DMS153 treated with DMSO at 0.1 percent for 48 hours (cell line): ENCODE measurements around the gene C11orf52.
A peak's percentile ranks its signal among the peaks of the same experiment; 100 is the strongest.
"Not testable (repeated sequence)": the region's sequence is repeated elsewhere in the genome, so short reads cannot be mapped to it uniquely, and the experiment has no call there.

Source experiments
- DNase-seq: peaks from one replicate; lab custom pipeline; 2025; ENCODE audit not compliant: unreplicated experiment; lab: John Stamatoyannopoulos, UW

C11orf52 gene

GRCh38 chr11:111918390-111919256 lies at the start of gene C11orf52:
C11orf52 (plus strand) TSS chr11:111918913; CDS start chr11:111918973, 60 bp downstream.
- peak; percentile 93 for DNase-seq

- no peak for DNase-seq
Observed at GRCh38 chr11:111870113-111870512, 48.6 kb upstream of the C11orf52 start.

- peak; percentile 46 for DNase-seq
Observed at GRCh38 chr11:111870522-111870885, 48.2 kb upstream of the C11orf52 start.

DNA sequence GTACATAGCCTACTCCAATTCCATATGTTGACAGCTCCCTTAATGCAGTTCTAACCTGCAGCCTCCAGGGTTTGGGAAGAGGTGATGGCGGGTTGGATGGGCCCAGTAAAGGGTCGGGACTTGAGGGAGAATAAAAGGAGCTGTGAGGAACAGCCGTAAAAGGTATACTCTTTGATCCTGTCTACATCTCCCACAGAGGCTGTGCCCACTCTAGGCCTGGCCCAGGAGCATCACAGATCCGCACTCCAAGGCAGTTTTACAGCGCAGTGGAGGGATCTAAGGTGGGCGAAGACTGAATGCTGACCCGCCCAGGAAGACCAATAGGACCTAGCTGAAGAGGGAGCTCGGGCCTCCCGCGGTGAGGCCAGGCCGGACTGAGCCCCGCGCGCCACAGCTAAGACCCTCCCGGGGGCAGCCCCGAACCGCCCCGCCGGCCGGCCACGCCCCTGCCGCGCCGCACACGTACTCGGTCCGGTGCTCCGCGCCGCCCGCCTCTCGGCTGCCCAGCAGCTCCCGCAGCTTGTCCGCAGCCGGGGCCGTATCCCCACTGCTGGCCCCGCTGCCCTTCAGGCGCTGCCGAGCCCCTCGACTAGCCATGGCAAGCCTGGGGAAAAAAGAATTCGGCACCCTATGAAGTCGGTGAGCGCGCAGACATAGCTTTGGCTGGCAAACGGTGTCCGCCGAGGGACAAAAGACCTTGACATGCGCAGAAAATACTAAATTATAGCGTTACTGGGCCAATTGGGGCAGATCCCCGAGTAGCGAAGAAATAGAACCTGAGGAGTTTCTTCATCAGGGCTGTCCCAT lies 47.6 kb upstream of the C11orf52 start, which contains the start of gene ALG9:
ALG9 (minus strand) TSS at position 696 of the 807 bp plus-strand sequence; CDS start at position 597, 99 bp downstream.
- DNase-seq, result peak; percentile 46

DNA sequence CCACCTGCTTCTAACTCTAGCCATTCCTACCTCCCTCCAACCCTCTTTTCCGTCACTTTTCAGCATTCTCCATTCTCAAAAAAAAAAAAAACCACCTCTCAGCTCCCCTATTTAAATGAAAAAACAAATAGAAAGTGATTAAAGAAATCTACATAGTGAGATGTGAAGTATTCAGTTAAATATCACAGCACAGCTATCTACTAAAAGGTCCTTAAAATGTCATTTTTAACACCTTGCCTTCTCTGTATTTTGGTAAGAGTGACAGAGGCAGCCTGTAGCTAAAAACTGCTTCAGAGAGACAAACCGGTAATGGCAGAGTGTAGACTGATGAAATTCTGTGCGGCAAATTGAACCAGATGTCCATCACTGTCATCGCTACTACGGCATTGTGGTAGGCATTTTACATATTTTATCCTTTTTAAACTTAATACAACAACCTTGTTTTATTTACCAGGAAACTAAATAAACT lies 47.0 kb upstream of the C11orf52 start:
- no peak for DNase-seq

- no peak for DNase-seq
Observed at GRCh38 chr11:111878385-111878848, 40.3 kb upstream of the C11orf52 start.

DNA sequence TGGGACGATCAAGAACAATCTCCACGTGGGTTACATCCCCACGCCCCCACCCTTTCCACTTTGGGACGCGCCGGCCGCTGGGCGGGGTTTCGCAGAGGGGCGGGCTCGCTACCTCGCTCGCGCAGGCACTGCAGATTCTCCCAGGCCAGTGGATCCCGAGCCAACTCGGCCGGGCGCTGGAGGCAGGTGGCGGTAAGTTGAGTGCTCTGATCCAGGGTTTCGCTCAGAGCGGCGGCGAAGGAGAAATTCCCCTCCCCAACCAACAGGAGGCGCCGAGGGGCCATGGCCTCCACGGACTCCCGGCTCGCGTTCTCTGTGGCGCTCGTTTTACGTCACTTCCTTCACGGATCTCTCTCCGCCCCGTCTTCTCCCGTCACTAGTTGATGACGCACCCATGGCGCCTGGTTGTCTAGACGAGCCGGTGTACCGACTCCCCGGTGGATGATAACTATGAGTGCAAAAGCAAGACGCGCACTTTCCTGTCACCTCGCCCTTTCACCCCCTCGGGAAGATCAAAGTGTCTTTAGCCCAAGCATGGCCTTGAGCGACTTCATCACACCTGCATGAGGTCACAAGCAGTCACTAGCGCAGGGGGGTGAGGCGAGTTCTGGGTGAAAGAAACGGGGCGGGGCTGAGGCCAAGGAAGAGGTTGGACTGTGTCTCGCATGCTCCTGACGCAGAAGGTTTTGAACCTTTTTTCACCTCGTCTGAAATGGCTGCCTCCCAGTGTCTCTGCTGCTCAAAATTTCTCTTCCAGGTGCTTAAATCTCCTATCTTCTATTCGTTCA lies 39.7 kb upstream of the C11orf52 start, which contains the start of the genes CFAP68 and FDXACB1:
CFAP68 (plus strand) TSS at position 693 of the 788 bp plus-strand sequence; CDS start at position 713, 20 bp downstream.
FDXACB1 (minus strand) TSS at position 317 of the 788 bp plus-strand sequence; CDS start at position 284, 33 bp downstream.
- DNase-seq, result peak; percentile 97

- DNase-seq, result no peak
Observed at GRCh38 chr11:111879637-111879960, 39.1 kb upstream of the C11orf52 start.

- no peak for DNase-seq
Observed at GRCh38 chr11:111882202-111882601, 36.5 kb upstream of the C11orf52 start.

GRCh38 chr11:111885053-111885452 lies 33.7 kb upstream of the C11orf52 start:
- DNase-seq, result not testable (repeated sequence)

DNA sequence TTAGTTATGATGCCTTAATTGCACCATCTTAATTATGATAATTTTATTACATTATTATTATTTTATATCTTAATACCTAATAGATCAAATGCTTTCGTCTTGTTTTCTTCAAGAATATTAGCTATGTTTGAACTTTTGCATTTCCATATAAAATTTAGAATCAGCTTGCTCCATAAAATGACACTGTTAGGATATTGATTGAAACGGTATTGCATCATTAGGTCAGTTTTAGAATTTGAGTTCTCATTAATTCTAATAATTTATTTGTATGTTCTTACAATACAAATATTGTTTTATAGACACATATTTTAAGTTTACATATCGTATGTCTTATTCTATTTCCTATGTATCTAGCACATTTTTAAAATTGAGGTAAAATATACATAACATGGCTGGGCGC lies 32.7 kb upstream of the C11orf52 start:
- DNase-seq, result no peak

- DNase-seq, result no peak
Observed at GRCh38 chr11:111886844-111887243, 31.9 kb upstream of the C11orf52 start.

- no peak for DNase-seq
Observed at GRCh38 chr11:111905411-111905810, 13.3 kb upstream of the C11orf52 start.

GRCh38 chr11:111906680-111907079 lies 12.0 kb upstream of the C11orf52 start:
- DNase-seq, result no peak

DNA sequence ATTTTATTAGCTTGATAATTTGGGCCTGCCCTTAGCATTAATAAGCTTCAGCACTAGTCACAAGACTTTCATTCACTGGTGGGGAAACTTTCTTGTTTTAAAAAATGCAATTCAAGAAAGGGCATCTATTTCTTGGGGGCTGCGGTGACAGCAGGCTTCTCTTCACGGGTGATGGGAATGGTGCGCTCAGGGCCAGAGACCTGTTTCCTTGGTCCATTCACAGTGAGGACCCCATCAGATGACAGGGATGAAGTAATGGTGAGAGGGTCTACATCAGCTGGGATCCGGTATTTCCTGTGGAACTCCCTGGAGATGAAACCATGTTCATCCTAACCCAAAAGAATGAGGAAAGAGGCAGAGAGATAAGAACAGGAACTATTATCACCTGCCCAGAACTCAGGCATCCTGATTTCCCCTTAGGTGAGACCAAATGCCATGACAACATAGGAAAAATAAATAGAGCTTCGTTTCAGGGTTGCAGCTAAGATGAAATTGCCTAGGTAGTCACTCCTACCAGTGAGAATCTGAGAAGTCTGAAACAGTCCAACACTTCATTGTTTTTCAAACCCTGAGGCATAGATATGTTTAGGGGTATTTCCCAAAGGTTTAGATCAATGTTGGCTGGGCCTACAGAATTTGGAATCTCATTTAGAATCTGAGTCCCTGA lies 9.9 kb upstream of the C11orf52 start:
- DNase-seq, result no peak

GRCh38 chr11:111909378-111909777 lies 9.3 kb upstream of the C11orf52 start:
- no peak for DNase-seq

- DNase-seq, result peak; percentile 10
Observed at GRCh38 chr11:111910676-111911562, 7.8 kb upstream of the C11orf52 start.

DNA sequence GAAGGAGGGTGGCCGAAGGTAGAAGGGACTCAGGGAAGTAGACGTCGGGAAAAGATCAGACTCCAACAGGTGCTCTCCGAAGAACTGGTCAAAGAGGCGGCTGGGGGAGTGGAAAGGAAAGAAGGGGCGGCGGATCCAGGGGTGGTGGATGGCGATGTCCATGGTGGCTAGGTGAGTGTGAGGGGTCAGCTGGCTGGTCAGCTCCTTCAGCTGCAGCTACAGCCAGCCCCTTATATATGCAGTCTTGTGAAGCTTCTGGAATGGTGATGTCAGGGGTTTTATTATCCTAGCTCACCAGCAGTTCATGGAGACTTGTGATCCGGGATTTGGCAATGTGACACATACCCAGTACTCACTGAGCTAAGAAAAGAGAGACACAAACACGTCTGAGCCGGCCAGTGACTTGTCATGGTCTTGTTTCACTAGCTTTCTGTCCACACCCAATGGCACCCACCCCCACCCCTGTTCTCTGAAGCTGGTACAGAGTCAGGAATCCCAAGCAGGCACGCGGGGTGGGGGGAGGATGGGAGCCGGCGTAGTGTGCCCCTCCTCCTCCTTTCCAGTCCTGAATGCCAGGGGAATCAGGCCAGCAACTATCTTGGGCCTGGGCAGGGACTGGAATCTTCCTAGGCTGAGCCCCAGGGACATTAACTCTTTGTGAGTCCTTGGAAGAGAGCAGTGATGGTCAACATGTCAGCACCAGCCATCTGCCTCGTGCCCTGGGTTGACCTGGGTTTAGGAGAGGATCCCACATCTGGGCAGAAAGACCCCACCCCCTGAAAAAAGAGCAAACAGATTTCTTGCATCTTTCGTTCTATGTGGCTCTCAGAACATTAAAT lies 6.9 kb upstream of the C11orf52 start, which contains the start of gene CRYAB:
CRYAB (minus strand) TSS at position 208 of the 839 bp plus-strand sequence; CDS start at position 162, 46 bp downstream.
- no peak for DNase-seq
